Nephron (organoid): ENCODE measurements around the gene ATP13A2.
A peak's percentile ranks its signal among the peaks of the same experiment; 100 is the strongest.

ENCODE experiments used
- H3K27ac Mint-ChIP-seq, 3 experiments: 2 replicates each; pipeline ENCODE4 v1.8.0; 2020; ENCODE audit warnings: mixed read lengths in 3 of 3, mild to moderate bottlenecking in 2 of 3, moderate library complexity in 1 of 3
- H3K27me3 Mint-ChIP-seq: 2 replicates; pipeline ENCODE4 v1.8.0; 2021; ENCODE audit warnings: low read depth, mild to moderate bottlenecking, moderate library complexity, mixed read lengths
- H3K36me3 Mint-ChIP-seq: 2 replicates; pipeline ENCODE4 v1.8.0; 2020; ENCODE audit warnings: low read depth, mixed read lengths
- H3K4me1 Mint-ChIP-seq: 2 replicates; pipeline ENCODE4 v1.8.0; 2020; ENCODE audit warnings: mixed read lengths
- H3K4me3 Mint-ChIP-seq, 3 experiments: 2 replicates each; pipeline ENCODE4 v1.8.0; 2020; ENCODE audit warnings: mild to moderate bottlenecking in 3 of 3, mixed read lengths in 3 of 3, moderate library complexity in 2 of 3
- H3K9me3 Mint-ChIP-seq: 2 replicates; pipeline ENCODE4 v1.8.0; 2020; ENCODE audit warnings: mixed read lengths
- TF ChIP-seq, protein P1 (sequence below), 3 experiments: fragments of 200-600 bp; sonication (generic); IDR thresholded peaks; one replicate each; pipeline ENCODE4 v1.5.0; 2021; ENCODE audit warnings: antibody characterized with exemption in 3 of 3; ENCODE audit not compliant: unreplicated experiment in 3 of 3

The ATP13A2 gene

GRCh38 chr1:17039522-17039921 lies 27.8 kb upstream of the ATP13A2 start:
- no peak overlapping the region for H3K27ac Mint-ChIP-seq
- H3K4me1 Mint-ChIP-seq: no peaks in the 10 kb centered on the region
- H3K9me3 Mint-ChIP-seq: no peaks in the 10 kb centered on the region
- H3K27me3 Mint-ChIP-seq: no peaks in the 10 kb centered on the region
- TF ChIP-seq, protein P1, sequence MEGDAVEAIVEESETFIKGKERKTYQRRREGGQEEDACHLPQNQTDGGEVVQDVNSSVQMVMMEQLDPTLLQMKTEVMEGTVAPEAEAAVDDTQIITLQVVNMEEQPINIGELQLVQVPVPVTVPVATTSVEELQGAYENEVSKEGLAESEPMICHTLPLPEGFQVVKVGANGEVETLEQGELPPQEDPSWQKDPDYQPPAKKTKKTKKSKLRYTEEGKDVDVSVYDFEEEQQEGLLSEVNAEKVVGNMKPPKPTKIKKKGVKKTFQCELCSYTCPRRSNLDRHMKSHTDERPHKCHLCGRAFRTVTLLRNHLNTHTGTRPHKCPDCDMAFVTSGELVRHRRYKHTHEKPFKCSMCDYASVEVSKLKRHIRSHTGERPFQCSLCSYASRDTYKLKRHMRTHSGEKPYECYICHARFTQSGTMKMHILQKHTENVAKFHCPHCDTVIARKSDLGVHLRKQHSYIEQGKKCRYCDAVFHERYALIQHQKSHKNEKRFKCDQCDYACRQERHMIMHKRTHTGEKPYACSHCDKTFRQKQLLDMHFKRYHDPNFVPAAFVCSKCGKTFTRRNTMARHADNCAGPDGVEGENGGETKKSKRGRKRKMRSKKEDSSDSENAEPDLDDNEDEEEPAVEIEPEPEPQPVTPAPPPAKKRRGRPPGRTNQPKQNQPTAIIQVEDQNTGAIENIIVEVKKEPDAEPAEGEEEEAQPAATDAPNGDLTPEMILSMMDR (IDR thresholded peaks at IDR 0.05; ENCODE audit: unreplicated experiment in 3 of 3): no peak
- no peak overlapping the region for H3K4me3 Mint-ChIP-seq
- peaks cover 34% of the 10 kb centered on the region for H3K36me3 Mint-ChIP-seq

DNA sequence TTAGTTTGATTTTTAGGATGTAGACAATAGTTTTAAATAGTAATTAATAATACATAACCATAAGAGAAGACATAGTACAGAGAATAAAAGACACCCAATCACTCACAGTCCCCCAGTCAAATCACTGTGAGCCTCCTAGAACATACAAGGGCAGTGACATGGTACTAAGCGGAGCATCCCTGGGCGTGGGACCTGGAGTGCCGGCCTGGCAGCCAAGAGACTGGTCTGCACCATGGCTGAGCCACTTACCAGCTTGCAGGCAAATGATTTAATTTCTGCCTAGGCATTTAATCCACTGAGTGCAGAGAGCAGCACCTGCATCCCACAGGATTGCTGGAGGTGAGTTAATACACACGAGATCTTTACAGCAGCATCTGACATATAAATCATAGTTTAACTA lies 21.8 kb upstream of the ATP13A2 start:
- H3K27ac Mint-ChIP-seq: no peak overlapping the region
- peaks cover 15% of the 10 kb centered on the region for H3K36me3 Mint-ChIP-seq
- H3K4me1 Mint-ChIP-seq: no peaks in the 10 kb centered on the region
- no peak overlapping the region for H3K4me3 Mint-ChIP-seq
- TF ChIP-seq, protein P1 (IDR thresholded peaks at IDR 0.05; ENCODE audit: unreplicated experiment in 3 of 3): no peak
- H3K9me3 Mint-ChIP-seq: no peaks in the 10 kb centered on the region
- no peaks in the 10 kb centered on the region for H3K27me3 Mint-ChIP-seq

DNA sequence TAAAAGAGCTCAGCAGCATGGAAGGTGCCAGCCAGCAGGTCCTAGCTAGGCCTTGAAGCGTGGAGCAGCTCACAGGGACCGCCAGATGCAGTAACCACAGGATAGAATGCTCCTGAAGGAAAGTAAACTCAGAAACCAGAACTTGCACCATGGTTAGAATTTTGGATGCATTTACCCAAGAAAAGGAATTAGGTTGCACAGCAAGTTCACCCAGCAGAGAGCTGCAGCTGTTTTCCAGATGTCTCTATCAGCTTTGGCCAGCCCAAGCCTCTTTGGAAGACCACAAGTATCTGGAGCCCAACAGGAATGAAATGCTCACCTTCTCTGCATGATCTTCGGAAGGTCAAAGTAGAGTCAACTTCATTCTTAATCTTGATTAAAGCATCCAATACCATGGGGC lies 21.0 kb upstream of the ATP13A2 start:
- H3K36me3 Mint-ChIP-seq: peaks cover 16% of the 10 kb centered on the region
- no peak overlapping the region for H3K4me3 Mint-ChIP-seq
- no peaks in the 10 kb centered on the region for H3K4me1 Mint-ChIP-seq
- no peaks in the 10 kb centered on the region for H3K9me3 Mint-ChIP-seq
- no peaks in the 10 kb centered on the region for H3K27me3 Mint-ChIP-seq
- TF ChIP-seq, protein P1 (IDR thresholded peaks at IDR 0.05; ENCODE audit: unreplicated experiment in 3 of 3): no peak
- H3K27ac Mint-ChIP-seq: no peak overlapping the region

- Mint-ChIP-seq H3K4me3 (no peak overlapping the region), H3K9me3 (no peaks in the 10 kb centered on the region), H3K27ac (no peak overlapping the region), H3K4me1 (no peaks in the 10 kb centered on the region), H3K27me3 (no peaks in the 10 kb centered on the region), H3K36me3 (peaks cover 25% of the 10 kb centered on the region)
- TF ChIP-seq, protein P1 (IDR thresholded peaks at IDR 0.05; ENCODE audit: unreplicated experiment in 3 of 3): no peak
Observed at GRCh38 chr1:17031436-17031835, 19.7 kb upstream of the ATP13A2 start.

- H3K27ac Mint-ChIP-seq: peak overlapping the region in 1 of 3 experiments; percentile 46
- H3K36me3 Mint-ChIP-seq: peaks cover 25% of the 10 kb centered on the region
- no peaks in the 10 kb centered on the region for H3K4me1 Mint-ChIP-seq
- H3K9me3 Mint-ChIP-seq: no peaks in the 10 kb centered on the region
- no peaks in the 10 kb centered on the region for H3K27me3 Mint-ChIP-seq
- TF ChIP-seq, protein P1 (IDR thresholded peaks at IDR 0.05; ENCODE audit: unreplicated experiment in 3 of 3): no peak
- H3K4me3 Mint-ChIP-seq: no peak overlapping the region
Observed at GRCh38 chr1:17030206-17030605, 18.5 kb upstream of the ATP13A2 start.

DNA sequence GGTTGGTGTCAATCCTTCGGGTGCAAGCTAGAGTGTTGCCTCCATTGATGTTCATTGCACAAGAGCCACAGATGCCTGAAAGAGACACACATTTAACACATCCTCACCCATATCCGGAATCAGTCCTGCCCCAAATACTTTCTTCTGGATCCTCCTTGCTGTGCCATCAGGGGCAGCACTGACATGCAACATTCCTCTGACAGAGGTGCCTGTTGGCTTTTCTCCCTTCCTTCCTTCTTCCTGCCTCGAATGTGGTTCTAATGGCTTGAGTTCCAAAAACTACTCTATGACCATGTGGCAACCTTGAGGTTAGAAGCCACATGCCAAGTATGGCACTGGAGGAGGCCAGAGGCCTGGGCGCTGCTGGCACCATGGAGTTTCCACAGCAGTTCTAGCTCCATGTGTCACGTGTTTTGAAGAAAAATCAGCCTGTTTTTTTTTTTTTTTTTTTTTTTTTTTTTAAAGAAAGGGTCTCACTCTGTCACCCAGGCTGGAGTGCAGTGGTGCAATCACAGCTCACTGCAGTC lies 17.0 kb upstream of the ATP13A2 start:
- Mint-ChIP-seq H3K27ac (no peak overlapping the region), H3K27me3 (no peaks in the 10 kb centered on the region), H3K4me1 (peaks cover under 1% of the 10 kb centered on the region), H3K36me3 (peaks cover 30% of the 10 kb centered on the region), H3K4me3 (no peak overlapping the region), H3K9me3 (no peaks in the 10 kb centered on the region)
- TF ChIP-seq, protein P1 (IDR thresholded peaks at IDR 0.05; ENCODE audit: unreplicated experiment in 3 of 3): no peak
